Ecto neural progenitor cell (in vitro differentiated cells): Measurements from ENCODE around the gene CHAC2.
"Not testable (repeated sequence)": the region's sequence is repeated elsewhere in the genome, so short reads cannot be mapped to it uniquely, and the experiment has no call there.

Source experiments
- DNase-seq: peaks from one replicate; pipeline ENCODE4 v3.0.0-alpha.2; 2018; ENCODE audit warnings: low spot score

Gene CHAC2

GRCh38 chr2:53767405-53768241 lies at the start of gene CHAC2:
Gene CHAC2, plus strand, starts transcription at chr2:53767804. Its CDS starts 83 bp downstream, at chr2:53767887.
- DNase-seq = peak; percentile 86

- not testable (repeated sequence) for DNase-seq
Measured at GRCh38 chr2:53720944-53721343, 46.7 kb upstream of the CHAC2 start.

- no peak for DNase-seq
Measured at GRCh38 chr2:53724536-53724935, 43.1 kb upstream of the CHAC2 start.

GRCh38 chr2:53725662-53726061 lies 41.9 kb upstream of the CHAC2 start:
- no peak for DNase-seq

- DNase-seq = no peak
Measured at GRCh38 chr2:53727921-53728320, 39.7 kb upstream of the CHAC2 start.

- DNase-seq = no peak
Measured at GRCh38 chr2:53729143-53729762, 38.4 kb upstream of the CHAC2 start.

- no peak for DNase-seq
Measured at GRCh38 chr2:53737091-53737490, 30.5 kb upstream of the CHAC2 start.

- DNase-seq = no peak
Measured at GRCh38 chr2:53739032-53739431, 28.6 kb upstream of the CHAC2 start.

- no peak for DNase-seq
Measured at GRCh38 chr2:53740170-53740569, 27.4 kb upstream of the CHAC2 start.

GRCh38 chr2:53744395-53745065 lies 23.1 kb upstream of the CHAC2 start:
- no peak for DNase-seq

- no peak for DNase-seq
Measured at GRCh38 chr2:53750041-53750768, 17.4 kb upstream of the CHAC2 start.

GRCh38 chr2:53751728-53752127 lies 15.9 kb upstream of the CHAC2 start:
- no peak for DNase-seq

- no peak for DNase-seq
Measured at GRCh38 chr2:53752385-53752784, 15.2 kb upstream of the CHAC2 start.

- no peak for DNase-seq
Measured at GRCh38 chr2:53753041-53753440, 14.6 kb upstream of the CHAC2 start.

- DNase-seq = no peak
Measured at GRCh38 chr2:53755121-53755520, 12.5 kb upstream of the CHAC2 start.

- no peak for DNase-seq
Measured at GRCh38 chr2:53756644-53757043, 11.0 kb upstream of the CHAC2 start.

- not testable (repeated sequence) for DNase-seq
Measured at GRCh38 chr2:53757206-53757605, 10.4 kb upstream of the CHAC2 start.

- no peak for DNase-seq
Measured at GRCh38 chr2:53765767-53766166, 1.8 kb upstream of the CHAC2 start.

- DNase-seq = no peak
Measured at GRCh38 chr2:53768242-53768542, 588 bp downstream of the CHAC2 start.

- no peak for DNase-seq
Measured at GRCh38 chr2:53769318-53769945, 1.8 kb downstream of the CHAC2 start.

GRCh38 chr2:53770264-53770663 lies 2.7 kb downstream of the CHAC2 start:
- DNase-seq = no peak

GRCh38 chr2:53777134-53777533 lies 9.5 kb downstream of the CHAC2 start:
- no peak for DNase-seq
